Activated naive CD8-positive, alpha-beta T cell treated with anti-CD3 and anti-CD28 coated beads, Interleukin-2, amount 10 ng/mL, durations not matched to agents 7 days and 5 days (primary cell): Measurements from ENCODE around the gene DMXL1. TPM values are rescaled to one million over a fixed set of nuclear protein-coding genes. Genes with fewer than 3 reads are reported as not detected.
"Not testable (repeated sequence)": the region's sequence is repeated elsewhere in the genome, so short reads cannot be mapped to it uniquely, and the experiment has no call there.

Experiments used
- ATAC-seq: fragments of 150-1000 bp; cut with Tn5 transposase; one replicate; pipeline ENCODE4 v1.10.0; 2021; ENCODE audit warnings: low read depth, moderate library complexity
- POLR2A ChIA-PET: fragments of 350-600 bp; sonication (Branson Sonifier 250); formaldehyde crosslinking; loops from one replicate; lab custom pipeline; 2021; ENCODE audit warnings: antibody characterized with exemption; lab: Charles Lee
- DNase-seq: peaks from one replicate; pipeline ENCODE4 v3.0.0; 2021
- H3K27ac Mint-ChIP-seq: one replicate; pipeline ENCODE4 v1.8.0; 2022; ENCODE audit warnings: mild to moderate bottlenecking, mixed read lengths
- H3K27me3 Mint-ChIP-seq: one replicate; pipeline ENCODE4 v1.8.0; 2022; ENCODE audit warnings: mild to moderate bottlenecking, moderate library complexity, mixed read lengths
- H3K36me3 Mint-ChIP-seq: one replicate; pipeline ENCODE4 v1.8.0; 2021; ENCODE audit warnings: mild to moderate bottlenecking, mixed read lengths
- H3K4me1 Mint-ChIP-seq: one replicate; pipeline ENCODE4 v1.8.0; 2021; ENCODE audit warnings: mixed read lengths
- H3K4me3 Mint-ChIP-seq: one replicate; pipeline ENCODE4 v1.8.0; 2022; ENCODE audit warnings: mild to moderate bottlenecking, moderate library complexity, mixed read lengths
- H3K9me3 Mint-ChIP-seq: one replicate; pipeline ENCODE4 v1.8.0; 2021; ENCODE audit warnings: mixed read lengths
- total RNA-seq, 2 experiments: library from RNA; stranded (reverse); gene quantifications; one replicate each; pipeline ENCODE4 v1.2.3, GENCODE V29; 2021

The DMXL1 gene
- total RNA-seq, 2 experiments from 2014 or later: 35.5 to 40.7 TPM

DNA sequence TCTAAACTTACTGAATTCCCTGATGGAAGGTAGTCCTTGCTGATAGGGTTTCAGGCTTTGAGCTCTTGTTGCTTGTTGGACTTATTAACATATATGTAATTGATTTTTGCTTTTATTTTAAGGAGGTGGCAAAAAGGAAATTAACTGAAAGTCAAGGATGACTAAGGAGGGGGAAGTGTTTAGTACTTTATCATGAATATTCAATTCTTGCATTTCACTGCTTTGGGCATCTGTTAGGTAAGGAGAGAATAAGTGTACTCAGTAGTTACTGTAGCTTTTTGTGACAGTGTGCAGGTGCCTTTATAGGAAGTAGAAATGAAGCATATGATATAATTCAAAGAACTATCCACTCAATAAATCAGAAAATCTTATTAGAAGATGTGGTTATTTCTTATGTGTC, 47.1 kb downstream of the DMXL1 start:
- H3K9me3 Mint-ChIP-seq: peaks cover 2% of the 10 kb centered on the region
- no peak overlapping the region for H3K27ac Mint-ChIP-seq
- peaks cover 48% of the 10 kb centered on the region for H3K36me3 Mint-ChIP-seq

DNA sequence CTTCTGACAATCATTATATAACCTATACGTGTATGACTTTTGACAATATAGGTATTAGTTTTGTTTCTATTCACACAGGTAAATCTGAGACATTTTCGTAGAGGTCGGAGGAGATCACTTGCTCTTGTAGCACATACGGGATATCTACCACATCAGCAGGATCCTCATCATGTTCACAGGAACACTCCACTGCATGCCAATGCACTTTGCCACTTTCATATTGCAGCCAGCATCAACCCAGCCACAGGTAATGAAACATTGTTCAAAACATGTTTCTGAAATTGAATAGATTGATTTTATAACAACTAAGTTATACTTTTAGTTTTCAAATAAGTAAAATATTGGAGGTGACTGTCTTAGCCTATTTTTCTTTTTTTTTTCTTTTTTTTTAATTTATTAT, 50.0 kb downstream of the DMXL1 start:
- no peak overlapping the region for H3K27ac Mint-ChIP-seq
- ATAC-seq: no peak

More for the DNA sequence above, 47.1 kb downstream of the DMXL1 start:
- Mint-ChIP-seq H3K4me1 (peaks cover 3% of the 10 kb centered on the region), H3K27me3 (no peaks in the 10 kb centered on the region), H3K4me3 (no peak overlapping the region)
- no peak for DNase-seq
- no peak for ATAC-seq
- POLR2A ChIA-PET: no interaction called here

DNA sequence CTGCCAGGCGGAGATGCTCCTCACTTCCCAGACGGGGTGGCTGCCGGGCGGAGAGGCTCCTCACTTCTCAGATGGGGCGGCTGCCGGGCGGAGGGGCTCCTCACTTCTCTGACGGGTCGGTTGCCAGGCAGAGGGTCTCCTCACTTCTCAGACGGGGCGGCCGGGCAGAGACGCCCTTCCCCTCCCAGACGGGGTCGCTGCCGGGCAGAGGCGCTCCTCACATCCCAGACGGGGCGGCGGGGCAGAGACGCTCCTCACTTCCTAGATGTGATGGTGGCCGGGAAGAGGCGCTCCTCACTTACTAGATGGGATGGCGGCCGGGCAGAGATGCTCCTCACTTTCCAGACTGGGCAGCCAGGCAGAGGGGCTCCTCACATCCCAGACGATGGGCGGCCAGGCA, 51.6 kb downstream of the DMXL1 start:
- H3K9me3 Mint-ChIP-seq, H3K4me1 Mint-ChIP-seq, DNase-seq, H3K27me3 Mint-ChIP-seq, H3K4me3 Mint-ChIP-seq, ATAC-seq, H3K27ac Mint-ChIP-seq, POLR2A ChIA-PET: not testable (repeated sequence)
- peaks cover 41% of the 10 kb centered on the region for H3K36me3 Mint-ChIP-seq

More for the DNA sequence above, 50.0 kb downstream of the DMXL1 start:
- POLR2A ChIA-PET: no interaction called here
- H3K36me3 Mint-ChIP-seq: peaks cover 53% of the 10 kb centered on the region
- H3K27me3 Mint-ChIP-seq: no peaks in the 10 kb centered on the region
- H3K4me3 Mint-ChIP-seq: no peak overlapping the region
- peaks cover 2% of the 10 kb centered on the region for H3K4me1 Mint-ChIP-seq
- H3K9me3 Mint-ChIP-seq: peaks cover 3% of the 10 kb centered on the region
- DNase-seq: no peak

DNA sequence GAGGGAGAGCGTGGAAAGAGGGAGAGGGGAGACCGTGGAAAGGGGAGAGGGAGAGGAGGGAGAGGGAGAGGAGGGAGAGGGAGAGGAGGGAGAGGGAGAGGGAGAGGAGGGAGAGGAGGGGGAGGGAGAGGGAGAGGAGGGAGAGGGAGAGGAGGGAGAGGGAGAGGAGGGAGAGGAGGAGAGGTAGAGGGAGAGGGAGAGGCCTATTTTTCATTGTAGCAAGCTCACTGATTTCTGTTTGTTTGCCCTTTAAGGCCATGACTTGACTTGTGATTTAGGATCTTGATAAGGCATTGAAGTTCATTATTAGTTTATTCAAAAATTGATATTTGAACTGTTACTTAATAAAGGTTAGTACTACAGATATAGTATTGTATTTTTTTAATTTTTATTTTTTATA, 52.4 kb downstream of the DMXL1 start:
- POLR2A ChIA-PET: no interaction called here
- Mint-ChIP-seq H3K4me1 (no peaks in the 10 kb centered on the region), H3K4me3 (no peak overlapping the region), H3K27me3 (no peaks in the 10 kb centered on the region), H3K36me3 (peaks cover 36% of the 10 kb centered on the region), H3K27ac (no peak overlapping the region), H3K9me3 (peaks cover 3% of the 10 kb centered on the region)
- ATAC-seq (no peak), DNase-seq (no peak)

DNA sequence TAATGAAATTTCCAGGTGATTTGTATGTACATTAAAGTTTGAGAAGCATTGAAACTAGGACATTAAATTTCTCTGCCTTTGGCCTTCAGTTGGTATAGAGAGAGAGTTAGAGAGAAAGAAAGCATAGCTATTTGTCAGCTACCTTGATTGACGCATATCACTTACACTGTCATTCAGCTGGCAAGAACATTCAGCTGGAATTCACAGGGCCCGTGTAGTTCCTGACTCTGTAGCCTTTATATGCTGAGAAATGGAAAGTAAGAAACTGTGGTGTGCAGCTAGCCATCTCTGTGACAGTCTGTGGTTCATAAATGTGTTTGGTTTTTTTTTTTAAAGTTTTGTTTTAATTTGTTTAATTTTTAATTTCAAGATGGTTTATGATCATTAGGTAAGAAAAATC, 58.9 kb downstream of the DMXL1 start:
- no peaks in the 10 kb centered on the region for H3K4me1 Mint-ChIP-seq
- H3K27me3 Mint-ChIP-seq: no peaks in the 10 kb centered on the region
- POLR2A ChIA-PET: no interaction called here
- H3K36me3 Mint-ChIP-seq: peaks cover 27% of the 10 kb centered on the region
- DNase-seq (no peak), ATAC-seq (no peak)
- H3K9me3 Mint-ChIP-seq: no peaks in the 10 kb centered on the region
- no peak overlapping the region for H3K27ac Mint-ChIP-seq
- no peak overlapping the region for H3K4me3 Mint-ChIP-seq

DNA sequence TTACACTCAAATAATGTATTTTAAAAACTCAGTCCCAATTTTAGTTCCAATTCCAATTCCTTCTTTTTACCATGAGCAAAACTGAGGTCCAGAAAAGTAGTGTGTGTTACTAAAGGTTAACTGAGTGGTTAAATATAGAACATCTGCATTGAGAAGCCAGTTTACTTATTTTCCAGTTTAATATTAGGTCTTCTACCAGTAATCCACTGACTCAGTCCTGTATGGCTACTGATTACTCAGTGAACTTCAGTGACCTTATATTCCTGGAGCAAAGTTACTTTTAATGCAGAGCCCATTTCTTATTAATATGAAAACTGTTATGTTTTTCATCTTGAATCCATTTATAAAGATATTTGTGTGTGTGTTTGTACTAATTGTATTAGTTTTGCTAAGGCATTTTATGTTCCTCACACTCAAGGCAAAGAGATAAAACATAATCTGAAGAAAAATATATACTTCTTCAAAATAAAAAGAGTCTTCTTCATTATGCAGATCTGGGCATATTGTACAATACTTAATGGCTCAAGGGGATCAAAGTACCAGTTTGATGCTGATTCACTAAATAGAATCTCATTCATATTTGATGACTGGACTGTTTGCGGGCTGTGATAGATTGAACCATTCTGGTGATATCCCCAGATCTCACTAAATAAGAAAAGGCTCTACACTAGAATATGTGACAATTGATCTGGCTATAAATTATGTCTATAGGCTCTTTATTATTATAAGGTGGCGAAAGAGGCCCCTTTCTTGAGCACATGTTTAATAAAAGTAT, 60.8 kb downstream of the DMXL1 start:
- H3K27me3 Mint-ChIP-seq: no peaks in the 10 kb centered on the region
- POLR2A ChIA-PET: no interaction called here
- no peak for DNase-seq
- peaks cover 46% of the 10 kb centered on the region for H3K36me3 Mint-ChIP-seq
- H3K27ac Mint-ChIP-seq: no peak overlapping the region
- peaks cover 10% of the 10 kb centered on the region for H3K9me3 Mint-ChIP-seq
- H3K4me3 Mint-ChIP-seq: no peak overlapping the region
- H3K4me1 Mint-ChIP-seq: no peaks in the 10 kb centered on the region
- no peak for ATAC-seq

DNA sequence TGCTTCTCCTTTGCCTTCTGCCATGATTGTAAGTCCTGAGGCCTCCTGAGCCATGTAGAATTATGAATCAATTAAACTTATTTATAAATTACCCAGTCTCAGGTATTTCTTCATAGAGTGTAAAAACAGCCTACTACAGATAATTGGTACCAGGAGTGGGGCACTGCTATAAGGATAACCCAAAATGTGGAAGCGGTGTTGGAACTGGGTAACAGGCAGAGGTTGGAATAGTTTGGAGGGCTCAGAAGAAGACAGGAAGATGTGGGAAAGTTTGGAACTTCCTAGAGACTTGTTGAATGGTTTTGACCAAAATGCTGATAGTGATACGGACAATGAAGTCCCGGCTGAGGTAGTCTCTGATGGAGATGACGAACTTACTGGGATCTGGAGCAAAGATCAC, 64.9 kb downstream of the DMXL1 start:
- H3K27ac Mint-ChIP-seq, H3K27me3 Mint-ChIP-seq, H3K4me3 Mint-ChIP-seq, DNase-seq, H3K4me1 Mint-ChIP-seq, ATAC-seq, POLR2A ChIA-PET: not testable (repeated sequence)
- Mint-ChIP-seq H3K9me3 (peaks cover 21% of the 10 kb centered on the region), H3K36me3 (peaks cover 66% of the 10 kb centered on the region)

DNA sequence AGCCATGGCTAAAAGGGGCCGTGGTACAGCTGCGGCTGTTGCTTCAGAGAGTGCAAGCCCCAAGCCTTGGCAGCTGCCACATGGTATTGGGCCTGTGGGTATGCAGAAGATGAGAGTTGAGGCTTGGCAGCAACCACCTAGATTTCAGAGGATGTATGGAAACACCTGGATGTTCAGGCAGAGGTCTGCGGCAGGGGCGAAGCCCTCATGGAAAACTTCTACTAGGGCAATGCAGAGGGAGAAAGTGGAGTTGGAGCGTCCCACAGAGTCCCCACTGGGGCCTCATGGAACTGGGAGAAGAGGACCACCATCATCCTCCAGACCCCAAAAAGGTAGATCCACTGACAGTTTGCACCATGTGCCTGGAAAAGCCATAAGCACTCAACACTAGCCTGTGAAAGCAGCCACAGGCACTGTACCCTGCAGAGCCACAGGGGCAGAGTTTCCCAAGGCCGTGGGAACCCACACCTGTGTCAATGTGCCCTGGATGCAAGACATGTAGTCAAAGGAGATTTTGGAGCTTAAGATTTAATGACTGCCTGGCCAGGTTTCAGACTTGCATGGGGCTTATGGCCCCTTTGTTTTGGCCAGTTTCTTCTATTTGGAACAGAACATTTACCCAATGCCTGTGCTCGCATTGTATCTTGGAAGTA, 65.9 kb downstream of the DMXL1 start:
- Mint-ChIP-seq H3K36me3 (peaks cover 67% of the 10 kb centered on the region), H3K4me1 (peaks cover 2% of the 10 kb centered on the region), H3K27ac (no peak overlapping the region), H3K9me3 (peaks cover 21% of the 10 kb centered on the region), H3K4me3 (no peak overlapping the region), H3K27me3 (no peaks in the 10 kb centered on the region)
- ATAC-seq (no peak), DNase-seq (no peak)
- POLR2A ChIA-PET: no interaction called here

DNA sequence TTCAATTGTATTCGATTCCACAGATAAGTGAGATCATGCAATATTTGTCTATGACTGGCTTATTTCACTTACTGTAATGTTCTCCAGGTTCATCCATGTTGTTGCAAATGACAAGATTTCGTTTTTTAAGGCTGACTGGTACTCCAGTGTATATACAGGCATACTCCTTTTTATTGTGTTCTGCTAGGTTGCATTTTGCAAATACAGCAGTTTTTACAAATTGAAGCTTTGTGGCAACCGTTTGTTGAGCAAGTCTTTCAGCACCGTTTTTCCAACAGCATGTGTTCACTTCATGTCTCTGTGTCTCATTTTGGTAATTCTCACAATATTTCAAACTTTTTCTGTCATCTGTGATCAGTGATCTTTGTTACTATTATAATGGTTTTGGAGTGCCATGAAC, 82.7 kb downstream of the DMXL1 start:
- peaks cover 58% of the 10 kb centered on the region for H3K36me3 Mint-ChIP-seq
- no peaks in the 10 kb centered on the region for H3K27me3 Mint-ChIP-seq
- H3K27ac Mint-ChIP-seq: peak overlapping the region; percentile 28
- DNase-seq (no peak), ATAC-seq (no peak)
- H3K9me3 Mint-ChIP-seq: peaks cover 2% of the 10 kb centered on the region
- no peaks in the 10 kb centered on the region for H3K4me1 Mint-ChIP-seq
- no peak overlapping the region for H3K4me3 Mint-ChIP-seq
- POLR2A ChIA-PET: no interaction called here

DNA sequence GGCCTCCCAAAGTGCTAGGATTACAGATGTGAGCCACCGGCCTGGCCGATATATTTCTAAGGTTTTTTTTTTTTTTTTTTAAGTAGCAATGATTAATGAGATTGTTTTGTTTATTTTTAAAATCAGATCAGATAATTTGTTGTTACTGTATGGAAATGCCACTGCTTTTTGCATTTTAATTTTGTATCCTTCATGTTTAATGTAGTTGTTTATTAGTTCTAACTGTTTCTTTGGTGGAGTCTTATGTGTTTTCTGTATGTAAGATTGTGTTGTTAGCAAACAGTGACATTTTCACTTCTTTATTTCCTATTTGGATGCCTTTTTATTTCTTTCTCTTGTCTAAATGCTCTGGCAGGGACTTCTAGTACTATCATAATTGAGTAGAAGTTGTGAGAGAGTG, 87.3 kb downstream of the DMXL1 start:
- Mint-ChIP-seq H3K27ac (no peak overlapping the region), H3K4me1 (no peaks in the 10 kb centered on the region), H3K9me3 (peaks cover 2% of the 10 kb centered on the region), H3K36me3 (peaks cover 38% of the 10 kb centered on the region), H3K27me3 (no peaks in the 10 kb centered on the region), H3K4me3 (no peak overlapping the region)
- DNase-seq (no peak), ATAC-seq (no peak)
- POLR2A ChIA-PET: no interaction called here

DNA sequence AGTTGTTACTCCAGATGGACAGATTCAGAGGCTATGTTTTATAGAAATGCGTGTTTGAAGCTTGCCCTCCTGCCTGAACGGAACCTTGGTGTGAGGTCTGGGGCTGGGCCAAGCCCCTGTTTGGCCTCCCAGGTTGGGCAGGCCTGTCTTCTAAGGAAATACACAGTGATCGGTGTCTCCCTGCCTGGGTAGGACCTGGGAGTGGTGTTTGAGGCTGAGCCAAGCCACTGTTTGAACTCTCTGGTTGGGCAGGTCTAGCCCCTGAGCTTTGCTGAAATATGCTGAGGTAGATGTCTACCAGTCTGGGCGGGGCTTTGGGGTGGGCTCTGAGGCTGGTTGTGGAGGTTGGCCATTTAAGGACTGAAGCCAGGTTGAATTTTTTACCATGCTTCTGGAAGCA, 90.5 kb downstream of the DMXL1 start:
- Mint-ChIP-seq H3K36me3 (peaks cover 32% of the 10 kb centered on the region), H3K4me1 (no peaks in the 10 kb centered on the region), H3K27me3 (no peaks in the 10 kb centered on the region), H3K27ac (no peak overlapping the region), H3K4me3 (no peak overlapping the region), H3K9me3 (peaks cover 2% of the 10 kb centered on the region)
- ATAC-seq: no peak
- POLR2A ChIA-PET: no interaction called here
- no peak for DNase-seq

DNA sequence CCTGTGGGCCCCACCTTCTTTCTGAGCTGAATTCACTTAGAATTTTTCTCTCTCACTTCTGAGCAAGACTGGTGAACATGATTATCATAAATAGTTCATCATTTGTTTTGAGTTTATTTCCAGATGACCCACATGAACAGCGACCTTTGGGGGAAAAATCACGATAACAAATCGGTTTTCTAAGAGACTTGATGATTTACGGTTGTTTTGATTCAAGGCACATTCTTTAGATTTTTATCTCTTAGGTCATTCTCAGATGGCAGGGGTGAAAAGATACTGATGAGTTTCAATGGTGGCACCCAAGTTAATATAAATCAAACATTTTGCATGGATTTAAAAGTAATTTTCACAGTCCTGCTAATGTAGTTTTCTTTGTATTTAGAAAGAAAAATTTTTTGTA, 95.1 kb downstream of the DMXL1 start:
- DNase-seq: no peak

DNA sequence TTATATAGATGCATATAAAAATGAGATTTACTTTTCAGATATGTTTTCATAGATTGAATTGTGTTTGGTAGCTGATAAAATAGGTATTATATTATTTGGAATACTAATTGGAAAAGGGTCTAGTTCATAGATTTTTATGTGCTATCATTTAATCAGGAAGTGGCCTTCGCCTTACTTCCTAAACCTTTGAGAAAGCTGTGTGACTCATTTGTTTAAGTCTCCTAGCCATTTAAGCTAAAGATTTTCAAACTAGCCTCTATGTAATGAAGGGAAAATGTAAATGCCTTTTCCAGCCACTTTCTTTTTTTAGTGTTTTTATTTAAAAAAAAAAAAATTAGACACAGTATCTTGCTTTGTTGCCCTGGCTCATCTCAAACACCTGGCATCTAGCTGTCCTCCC, 97.5 kb downstream of the DMXL1 start:
- no peak for DNase-seq
- Mint-ChIP-seq H3K27ac (no peak overlapping the region), H3K4me1 (peaks cover 1% of the 10 kb centered on the region), H3K4me3 (no peak overlapping the region), H3K36me3 (peaks cover 35% of the 10 kb centered on the region), H3K9me3 (no peaks in the 10 kb centered on the region), H3K27me3 (no peaks in the 10 kb centered on the region)
- no peak for ATAC-seq
- POLR2A ChIA-PET: no interaction called here

More for the DNA sequence above, 95.1 kb downstream of the DMXL1 start:
- Mint-ChIP-seq H3K27ac (no peak overlapping the region), H3K27me3 (no peaks in the 10 kb centered on the region), H3K9me3 (no peaks in the 10 kb centered on the region), H3K36me3 (peaks cover 28% of the 10 kb centered on the region), H3K4me1 (peaks cover 1% of the 10 kb centered on the region), H3K4me3 (no peak overlapping the region)
- no peak for ATAC-seq
- POLR2A ChIA-PET: no interaction called here

DNA sequence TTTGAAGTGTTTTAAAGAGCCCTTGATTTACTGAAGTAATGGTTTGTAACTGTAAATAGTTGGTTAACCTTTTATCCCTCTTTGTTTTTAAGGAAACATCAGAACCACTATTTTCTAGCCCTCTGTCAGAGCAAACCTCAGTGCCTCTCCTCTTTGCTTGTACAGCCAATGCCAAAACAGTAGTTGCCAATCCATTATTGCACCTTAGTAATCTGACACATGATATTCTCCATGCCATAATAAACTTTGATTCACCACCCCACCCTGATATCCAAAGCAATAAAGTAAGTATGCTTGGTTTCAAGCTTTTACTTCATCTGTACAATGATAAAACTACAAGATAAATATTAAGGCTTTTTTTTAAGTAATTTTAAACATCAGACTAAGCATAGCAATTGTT, 100.8 kb downstream of the DMXL1 start:
- no peaks in the 10 kb centered on the region for H3K9me3 Mint-ChIP-seq
- ATAC-seq (no peak), DNase-seq (no peak)
- peaks cover 35% of the 10 kb centered on the region for H3K36me3 Mint-ChIP-seq
- no peaks in the 10 kb centered on the region for H3K27me3 Mint-ChIP-seq
- POLR2A ChIA-PET: interaction anchor here (0.5 kb wide), 1 partner anchor 220 kb away, joined by 3 read pairs; no protein-coding TSS in a partner anchor
- H3K4me3 Mint-ChIP-seq: no peak overlapping the region
- no peak overlapping the region for H3K27ac Mint-ChIP-seq
- H3K4me1 Mint-ChIP-seq: peaks cover 5% of the 10 kb centered on the region
